HEK293T (cell line): ENCODE data around the gene QKI.
A peak's percentile ranks its signal among the peaks of the same experiment; 100 is the strongest.
"Not testable (repeated sequence)": the region's sequence is repeated elsewhere in the genome, so short reads cannot be mapped to it uniquely, and the experiment has no call there.

Experiments
- CTCF ChIA-PET: fragments of 350-600 bp; formaldehyde crosslinking; extraction: SDS; loops from one replicate; lab custom pipeline; 2021; ENCODE audit warnings: antibody characterized with exemption, inconsistent platforms; lab: Yijun Ruan, JAX
- POLR2A ChIA-PET: fragments of 350-600 bp; formaldehyde crosslinking; extraction: SDS; loops from one replicate; lab custom pipeline; 2020; ENCODE audit warnings: antibody characterized with exemption, inconsistent platforms; lab: Yijun Ruan, JAX
- DNase-seq: peaks from one replicate; pipeline ENCODE4 v3.0.0; 2012; ENCODE audit warnings: mixed read lengths; ENCODE audit errors: extremely low spot score
- ARNT ChIP-seq: fragments of 450-650 bp; IDR thresholded peaks from 2 replicates; pipeline ENCODE4 v1.6.1; 2017; ENCODE audit warnings: mild to moderate bottlenecking
- BHLHE40 ChIP-seq: fragments of 450-650 bp; IDR thresholded peaks from 2 replicates; pipeline ENCODE4 v1.6.1; 2016; ENCODE audit warnings: mild to moderate bottlenecking, moderate library complexity, borderline replicate concordance
- CTBP1 ChIP-seq: fragments of 450-650 bp; IDR thresholded peaks from 2 replicates; pipeline ENCODE4 v1.6.1; 2016; ENCODE audit warnings: borderline replicate concordance
- ELF4 ChIP-seq: fragments of 450-650 bp; IDR thresholded peaks from 2 replicates; pipeline ENCODE4 v1.6.1; 2017; ENCODE audit warnings: antibody characterized with exemption
- FOXA1 ChIP-seq: fragments of 450-650 bp; IDR thresholded peaks from 2 replicates; pipeline ENCODE4 v1.6.1; 2016; ENCODE audit warnings: mild to moderate bottlenecking
- FOXK2 ChIP-seq: fragments of 450-650 bp; IDR thresholded peaks from 2 replicates; pipeline ENCODE4 v1.6.1; 2016; ENCODE audit warnings: mild to moderate bottlenecking
- FOXM1 ChIP-seq: fragments of 450-650 bp; IDR thresholded peaks from 2 replicates; pipeline ENCODE4 v1.6.1; 2017; ENCODE audit warnings: mild to moderate bottlenecking, borderline replicate concordance
- HDGF ChIP-seq: fragments of 450-650 bp; IDR thresholded peaks from 2 replicates; pipeline ENCODE4 v1.6.1; 2017; ENCODE audit warnings: antibody characterized with exemption, borderline replicate concordance
- L3MBTL2 ChIP-seq: fragments of 450-650 bp; conservative IDR thresholded peaks from 2 replicates; pipeline ENCODE4 v1.6.1; 2016; ENCODE audit warnings: mild to moderate bottlenecking
- LEF1 ChIP-seq: fragments of 450-650 bp; IDR thresholded peaks from 2 replicates; pipeline ENCODE4 v1.6.1; 2017; ENCODE audit warnings: mild to moderate bottlenecking, borderline replicate concordance
- NFRKB ChIP-seq: fragments of 450-650 bp; IDR thresholded peaks from 2 replicates; pipeline ENCODE4 v1.6.1; 2016; ENCODE audit warnings: mild to moderate bottlenecking, moderate library complexity
- SP1 ChIP-seq: fragments of 450-650 bp; IDR thresholded peaks from 2 replicates; pipeline ENCODE4 v1.6.1; 2017
- SUZ12 ChIP-seq: fragments of 450-650 bp; IDR thresholded peaks from 2 replicates; pipeline ENCODE4 v1.6.1; 2016; ENCODE audit warnings: mild to moderate bottlenecking
- TARDBP ChIP-seq: fragments of 450-650 bp; IDR thresholded peaks from 2 replicates; pipeline ENCODE4 v1.6.1; 2016
- ZNF384 ChIP-seq: fragments of 450-650 bp; IDR thresholded peaks from 2 replicates; pipeline ENCODE4 v1.6.1; 2016
- TF ChIP-seq, protein P1 (sequence below): fragments of 450-650 bp; IDR thresholded peaks from 2 replicates; pipeline ENCODE4 v1.6.1; 2016

QKI gene

DNA sequence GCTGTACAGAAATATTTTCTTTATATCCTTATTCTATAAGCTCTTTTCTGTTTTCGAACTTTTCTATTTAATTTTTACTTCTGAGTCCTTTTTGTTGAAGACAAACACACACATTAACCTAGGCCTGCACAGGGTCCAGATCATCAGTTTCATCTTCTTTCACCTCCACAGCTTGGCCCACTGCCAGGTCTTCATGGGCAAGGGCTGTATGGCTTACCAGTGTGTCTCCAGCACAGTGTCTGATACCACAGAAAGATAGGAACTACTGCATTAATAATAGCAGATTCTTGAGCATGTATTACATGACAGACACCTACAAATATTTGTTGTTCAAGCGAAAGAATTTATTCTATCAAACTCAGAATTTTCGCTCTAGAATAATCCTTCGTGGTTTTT is 24.4 kb downstream of the QKI start:
- CTCF ChIA-PET: interaction anchor here (0.8 kb wide), 2 partner anchors 116 to 884 kb away, joined by 3 to 4 read pairs; no protein-coding TSS in a partner anchor
- POLR2A ChIA-PET: no interaction called here
- no peak for DNase-seq
- no peak for TF ChIP-seq NFRKB
- TF ChIP-seq L3MBTL2: no peak
- TF ChIP-seq FOXA1: no peak
- TF ChIP-seq BHLHE40: no peak
- TF ChIP-seq ARNT: no peak
- no peak for TF ChIP-seq SUZ12

DNA sequence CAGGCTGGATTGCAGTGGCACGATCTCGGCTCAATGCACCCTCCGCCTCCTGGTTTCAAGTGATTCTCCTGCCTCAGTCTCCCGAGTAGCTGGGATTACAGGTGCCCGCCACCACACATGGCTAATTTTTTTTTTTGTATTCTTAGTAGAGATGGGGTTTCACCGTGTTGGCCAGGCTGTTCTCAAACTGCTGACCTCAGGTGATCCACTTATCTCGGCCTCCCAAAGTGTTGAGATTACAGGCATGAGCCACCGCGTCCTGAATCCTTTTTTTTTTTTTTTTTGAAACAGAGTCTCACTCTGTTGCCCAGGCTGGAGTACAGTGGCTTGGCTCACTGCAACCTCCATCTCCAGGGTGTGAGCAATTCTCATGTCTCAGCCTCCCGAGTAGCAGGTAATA is 24.9 kb downstream of the QKI start:
- POLR2A ChIA-PET, DNase-seq: not testable (repeated sequence)
- CTCF ChIA-PET: interaction anchor here (0.8 kb wide), 1 partner anchor 115 kb away, joined by 4 read pairs; no protein-coding TSS in a partner anchor

DNA sequence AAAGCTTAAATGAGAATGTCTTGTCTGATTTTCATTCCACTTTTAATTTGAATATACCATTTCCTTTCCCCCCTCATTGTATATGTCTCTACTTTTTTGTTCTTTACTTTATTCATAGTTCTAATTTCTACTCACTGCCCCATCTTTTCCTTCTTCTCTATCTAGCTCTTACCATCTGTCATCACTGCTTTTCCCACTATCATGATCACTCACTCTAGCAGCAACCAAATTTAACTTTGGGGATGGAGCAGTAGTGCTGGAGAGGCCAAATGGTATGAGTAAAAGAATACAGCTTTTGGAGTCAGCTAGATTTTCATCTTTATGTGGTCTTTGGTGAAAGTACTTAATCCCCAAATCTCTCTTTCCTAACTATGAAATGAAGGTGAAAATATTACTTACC is 25.5 kb downstream of the QKI start:
- no peak for DNase-seq
- no peak for TF ChIP-seq FOXK2
- no peak for TF ChIP-seq HDGF
- TF ChIP-seq L3MBTL2: no peak
- TF ChIP-seq ELF4: no peak
- no peak for TF ChIP-seq SP1
- no peak for TF ChIP-seq FOXA1
- CTCF ChIA-PET: no interaction called here
- POLR2A ChIA-PET: no interaction called here

DNA sequence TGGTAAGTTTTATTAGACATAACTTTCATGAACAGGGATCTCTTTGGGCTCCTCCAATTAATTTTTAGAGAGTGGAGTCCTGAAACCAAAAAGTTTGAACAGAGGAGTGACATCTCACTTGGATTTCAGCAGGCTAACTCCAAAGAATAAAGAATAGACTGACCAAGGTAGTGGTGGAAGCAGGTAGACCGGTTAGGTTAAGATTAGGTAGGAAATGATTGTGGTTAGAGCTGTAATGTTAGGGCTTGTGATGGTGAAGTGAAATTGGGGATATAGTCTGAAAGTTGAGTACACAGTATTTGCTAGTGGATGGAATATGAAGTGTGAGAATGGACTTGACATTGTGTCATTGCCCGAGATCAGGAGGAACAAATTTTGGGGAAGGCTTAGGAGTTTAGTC is 27.8 kb downstream of the QKI start:
- POLR2A ChIA-PET: no interaction called here
- TF ChIP-seq FOXA1 (no peak), ARNT (no peak), CTBP1 (no peak), BHLHE40 (no peak), ZNF384 (no peak), FOXM1 (no peak), LEF1 (no peak), FOXK2 (no peak), SUZ12 (no peak), ELF4 (no peak), TARDBP (no peak), HDGF (no peak), NFRKB (no peak), L3MBTL2 (no peak), SP1 (no peak)
- TF ChIP-seq, protein P1, sequence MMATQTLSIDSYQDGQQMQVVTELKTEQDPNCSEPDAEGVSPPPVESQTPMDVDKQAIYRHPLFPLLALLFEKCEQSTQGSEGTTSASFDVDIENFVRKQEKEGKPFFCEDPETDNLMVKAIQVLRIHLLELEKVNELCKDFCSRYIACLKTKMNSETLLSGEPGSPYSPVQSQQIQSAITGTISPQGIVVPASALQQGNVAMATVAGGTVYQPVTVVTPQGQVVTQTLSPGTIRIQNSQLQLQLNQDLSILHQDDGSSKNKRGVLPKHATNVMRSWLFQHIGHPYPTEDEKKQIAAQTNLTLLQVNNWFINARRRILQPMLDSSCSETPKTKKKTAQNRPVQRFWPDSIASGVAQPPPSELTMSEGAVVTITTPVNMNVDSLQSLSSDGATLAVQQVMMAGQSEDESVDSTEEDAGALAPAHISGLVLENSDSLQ: no peak
- CTCF ChIA-PET: no interaction called here
- no peak for DNase-seq

DNA sequence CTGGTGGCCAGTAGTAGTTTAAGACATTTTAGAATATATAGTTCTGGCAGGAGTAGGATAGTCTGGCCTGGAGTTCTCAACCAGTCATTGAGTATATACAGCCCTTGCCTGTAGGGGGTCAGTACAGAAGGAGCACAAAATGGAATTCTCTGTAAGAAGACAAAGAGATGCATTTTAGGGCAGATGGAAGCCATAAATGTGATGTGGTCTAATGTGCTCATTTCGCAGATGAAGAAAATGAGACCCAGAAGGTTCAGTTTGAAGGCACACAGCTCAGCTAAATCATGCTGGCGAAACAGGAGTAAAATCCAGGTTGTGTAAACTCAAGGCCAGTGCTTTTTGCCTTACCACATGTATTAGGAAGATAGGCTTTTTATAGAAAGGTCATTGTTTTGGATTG is 29.6 kb downstream of the QKI start:
- ChIA-PET CTCF (interaction anchor here (0.8 kb wide), 1 partner anchor 73 kb away, joined by 4 read pairs; no protein-coding TSS in a partner anchor), POLR2A (no interaction called here)
- peak; percentile 26 for DNase-seq
- no peak for TF ChIP-seq SUZ12
- no peak for TF ChIP-seq CTBP1
- no peak for TF ChIP-seq TARDBP
- no peak for TF ChIP-seq ARNT
- no peak for TF ChIP-seq L3MBTL2
- TF ChIP-seq ZNF384: no peak
- TF ChIP-seq FOXK2: no peak
- no peak for TF ChIP-seq FOXA1
- no peak for TF ChIP-seq FOXM1
- no peak for TF ChIP-seq BHLHE40
- TF ChIP-seq NFRKB: no peak
- no peak for TF ChIP-seq LEF1

DNA sequence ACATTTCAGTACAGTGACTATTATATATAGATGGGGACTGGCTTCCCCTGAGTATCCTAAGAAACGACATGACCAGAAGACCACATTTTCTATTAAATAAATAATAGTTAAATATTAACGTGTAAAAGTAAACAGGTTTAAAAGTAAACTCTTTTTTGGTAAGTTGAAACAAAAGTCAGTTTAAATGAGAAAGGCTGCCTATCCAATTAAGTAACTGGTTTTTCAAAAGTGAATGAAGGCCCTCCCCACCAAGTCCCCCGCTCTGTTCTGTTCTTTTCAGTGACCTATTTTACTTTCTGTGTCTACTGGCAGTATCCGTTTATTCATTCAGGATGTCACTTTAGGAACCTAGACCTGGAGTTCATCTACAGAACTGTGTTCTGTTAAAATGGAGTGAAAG is 32.0 kb downstream of the QKI start:
- CTCF ChIA-PET: no interaction called here
- TF ChIP-seq ARNT: no peak
- TF ChIP-seq FOXA1: no peak
- no peak for TF ChIP-seq HDGF
- TF ChIP-seq CTBP1: no peak
- TF ChIP-seq, protein P1: no peak
- TF ChIP-seq FOXK2: no peak
- no peak for TF ChIP-seq BHLHE40
- no peak for TF ChIP-seq TARDBP
- no peak for TF ChIP-seq SP1
- TF ChIP-seq NFRKB: no peak
- no peak for TF ChIP-seq ELF4
- no peak for TF ChIP-seq SUZ12
- no peak for TF ChIP-seq ZNF384
- TF ChIP-seq LEF1: no peak
- POLR2A ChIA-PET: no interaction called here
- no peak for DNase-seq

DNA sequence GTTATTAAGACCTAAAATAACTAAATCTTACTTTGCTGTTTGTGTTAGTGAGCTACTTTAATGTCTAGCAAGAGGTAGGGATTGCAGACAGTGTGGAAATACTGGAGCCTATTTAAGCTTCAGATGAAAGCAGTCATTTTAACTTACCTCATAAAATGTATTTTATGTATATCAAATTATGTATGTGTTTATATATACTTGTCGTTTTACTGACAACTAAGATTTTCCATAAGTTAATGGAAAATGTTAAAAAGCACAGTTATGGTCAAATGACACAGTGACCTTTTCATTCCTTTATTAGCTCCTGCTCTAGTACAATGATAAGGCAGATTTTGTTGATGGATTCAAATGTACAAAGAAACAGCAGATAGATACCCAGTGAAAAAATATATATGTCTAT is 34.6 kb downstream of the QKI start:
- DNase-seq: no peak
- ChIA-PET POLR2A (no interaction called here), CTCF (no interaction called here)
- TF ChIP-seq NFRKB: no peak
- no peak for TF ChIP-seq HDGF
- TF ChIP-seq ELF4: no peak
- TF ChIP-seq BHLHE40: no peak
- no peak for TF ChIP-seq LEF1
- no peak for TF ChIP-seq FOXK2
- no peak for TF ChIP-seq SUZ12
- TF ChIP-seq CTBP1: no peak
